CD14-positive monocyte (primary cell): Measurements from ENCODE around the gene HSPA12A. TPM values are rescaled to one million over a fixed set of nuclear protein-coding genes. Genes with fewer than 3 reads are reported as not detected.

Experiments used
- DNase-seq, 3 donors: peaks; one replicate each; pipeline ENCODE4 v3.0.0-alpha.2; 2011 to 2022
- H2AFZ ChIP-seq: 2 replicates; pipeline ENCODE4 v1.6.0; 2012; ENCODE audit warnings: mild to moderate bottlenecking, low read depth, low read length, inconsistent platforms; ENCODE audit not compliant: insufficient read depth, poor library complexity, severe bottlenecking
- H3K27ac ChIP-seq, 2 donors: 1 replicate in 1 of 2; 2 replicates in 1 of 2; pipeline ENCODE4 v1.5.1; 2012 to 2013; ENCODE audit warnings: low read length in 2 of 2, control low read depth in 1 of 2, inconsistent platforms in 1 of 2, low read depth in 1 of 2, mild to moderate bottlenecking in 1 of 2
- H3K27me3 ChIP-seq, 2 donors: one replicate each; pipeline versions ENCODE4 v1.6.0 to v1.6.1; 2011 to 2013; ENCODE audit warnings: low read length in 2 of 2; ENCODE audit not compliant: control insufficient read depth in 2 of 2, insufficient read depth in 2 of 2
- H3K36me3 ChIP-seq, 2 donors: replicated peaks in 1 of 2; 1 replicate in 1 of 2; 2 replicates in 1 of 2; pipeline versions ENCODE4 v1.5.1 to v1.6.1; 2012 to 2013; ENCODE audit warnings: low read length in 2 of 2, control low read depth in 1 of 2, inconsistent platforms in 1 of 2, mild to moderate bottlenecking in 1 of 2; ENCODE audit not compliant: insufficient read depth in 2 of 2, control insufficient read depth in 1 of 2
- H3K4me1 ChIP-seq, 2 donors: 1 replicate in 1 of 2; 2 replicates in 1 of 2; pipeline versions ENCODE4 v1.5.1 to v1.6.1; 2012 to 2013; ENCODE audit warnings: low read length in 2 of 2, control low read depth in 1 of 2, inconsistent platforms in 1 of 2, mild to moderate bottlenecking in 1 of 2, moderate library complexity in 1 of 2; ENCODE audit not compliant: insufficient read depth in 2 of 2, control insufficient read depth in 1 of 2
- H3K4me2 ChIP-seq: replicated peaks from 2 replicates; pipeline ENCODE3; 2012; ENCODE audit warnings: low read length, moderate library complexity, mild to moderate bottlenecking; ENCODE audit not compliant: poor library complexity, severe bottlenecking; ENCODE audit errors: extremely low read depth
- H3K4me3 ChIP-seq, 3 experiments: fragments of 200-600 bp in 1 of 3; sonication (generic) in 1 of 3; replicated peaks in 1 of 3; 1 replicate in 2 of 3; 2 replicates in 1 of 3; pipeline ENCODE4 v1.5.1; 2011 to 2013; ENCODE audit warnings: low read length in 3 of 3, mild to moderate bottlenecking in 3 of 3, control low read depth in 2 of 3, low read depth in 2 of 3, inconsistent platforms in 1 of 3, moderate library complexity in 1 of 3
- H3K79me2 ChIP-seq: 2 replicates; pipeline ENCODE4 v1.6.0; 2012; ENCODE audit warnings: mild to moderate bottlenecking, control low read depth, inconsistent platforms, low read length, moderate library complexity; ENCODE audit not compliant: insufficient read depth
- H3K9ac ChIP-seq: 2 replicates; pipeline ENCODE4 v1.6.0; 2017; ENCODE audit warnings: low read length, mild to moderate bottlenecking; ENCODE audit not compliant: insufficient read depth, poor library complexity, severe bottlenecking
- H3K9me3 ChIP-seq, 2 donors: replicated peaks in 1 of 2; 1 replicate in 1 of 2; 2 replicates in 1 of 2; pipeline versions ENCODE4 v1.5.1 to v1.6.1; 2012 to 2013; ENCODE audit warnings: low read length in 2 of 2, control low read depth in 1 of 2; ENCODE audit not compliant: control insufficient read depth in 1 of 2, insufficient read depth in 1 of 2
- H4K20me1 ChIP-seq: 2 replicates; pipeline ENCODE4 v1.6.0; 2012; ENCODE audit warnings: mild to moderate bottlenecking, low read length, control low read depth, moderate library complexity; ENCODE audit not compliant: insufficient read depth
- H3K27ac Mint-ChIP-seq, 7 donors: one replicate each; pipeline ENCODE4 v1.8.0; 2020; ENCODE audit warnings: mild to moderate bottlenecking in 7 of 7, mixed read lengths in 7 of 7, moderate library complexity in 6 of 7, inconsistent platforms in 2 of 7
- H3K27me3 Mint-ChIP-seq, 3 donors: one replicate each; pipeline ENCODE4 v1.8.0; 2021 to 2022; ENCODE audit warnings: low read depth in 3 of 3, mild to moderate bottlenecking in 3 of 3, mixed read lengths in 3 of 3, moderate library complexity in 3 of 3, inconsistent platforms in 1 of 3
- H3K36me3 Mint-ChIP-seq, 2 donors: one replicate each; pipeline ENCODE4 v1.8.0; 2020; ENCODE audit warnings: mixed read lengths in 2 of 2, inconsistent platforms in 1 of 2, mild to moderate bottlenecking in 1 of 2
- H3K4me1 Mint-ChIP-seq: one replicate; pipeline ENCODE4 v1.8.0; 2020; ENCODE audit warnings: mild to moderate bottlenecking, mixed read lengths
- H3K4me3 Mint-ChIP-seq, 2 donors: one replicate each; pipeline ENCODE4 v1.8.0; 2020; ENCODE audit warnings: mild to moderate bottlenecking in 2 of 2, mixed read lengths in 2 of 2, moderate library complexity in 1 of 2
- H3K9me3 Mint-ChIP-seq, 7 donors: one replicate each; pipeline ENCODE4 v1.8.0; 2020 to 2022; ENCODE audit warnings: mixed read lengths in 7 of 7, mild to moderate bottlenecking in 6 of 7, moderate library complexity in 6 of 7, inconsistent platforms in 2 of 7
- CTCF ChIP-seq: fragments of 200-600 bp; IDR thresholded peaks from one replicate; pipeline ENCODE4 v1.8.0; 2022; ENCODE audit warnings: antibody characterized with exemption, mild to moderate bottlenecking
- WGBS: methylation state at CpG from one replicate; pipeline ENCODE4 v1.1.5; 2013; ENCODE audit warnings: missing lambda C conversion rate; ENCODE audit not compliant: insufficient coverage; 5-methylcytosine and 5-hydroxymethylcytosine counted together
- intact Hi-C, 2 donors: fragments of 100-400 bp; cut with micrococcal nuclease; formaldehyde crosslinking; loops; one replicate each; pipeline versions ENCODE4 v1.15.0 to v1.15.1; 2023
- polyA plus RNA-seq, 3 donors: library from polyadenylated mRNA; depleted of rRNA in 1 of 3; unstranded in 2 of 3; stranded (reverse) in 1 of 3; fragments of 300-500 nt in 2 of 3; fragments of >200 nt in 1 of 3; fragmentation: Illumina TruSeq in 2 of 3; gene quantifications; 1 replicate in 2 of 3; 2 replicates in 1 of 3; pipeline ENCODE4 v1.2.3, GENCODE V29; 2012 to 2021

The HSPA12A gene
- polyA plus RNA-seq, 3 donors = 0.01 TPM; not detected in 2

- H2AFZ ChIP-seq = no peak overlapping the region
- H3K9ac ChIP-seq = no peak overlapping the region
- no peak overlapping the region for H3K4me2 ChIP-seq
- H3K4me3 ChIP-seq = no peak overlapping the region
- Mint-ChIP-seq H3K4me1 (no peaks in the 10 kb centered on the region), H3K36me3 (no peaks in the 10 kb centered on the region), H3K27ac (no peak overlapping the region), H3K9me3 (peaks cover 0 to 3% (median 0%) of the 10 kb centered on the region in 7 donors), H3K4me3 (peak overlapping the region in 1 of 2 donors; percentile 11), H3K27me3 (peaks cover 17 to 35% (median 18%) of the 10 kb centered on the region in 3 donors)
- TF ChIP-seq CTCF = no peak
- no peak overlapping the region for H3K27ac ChIP-seq
- H3K27me3 ChIP-seq = peaks cover 0 to 9% of the 10 kb centered on the region in 2 donors
- WGBS = 92% methylated on average over 5 of the region's 6 CpGs
- intact Hi-C loops = no loop called here
- no peak for DNase-seq
- no peaks in the 10 kb centered on the region for H3K36me3 ChIP-seq
- no peaks in the 10 kb centered on the region for H3K79me2 ChIP-seq
- no peaks in the 10 kb centered on the region for H4K20me1 ChIP-seq
- no peaks in the 10 kb centered on the region for H3K4me1 ChIP-seq
- H3K9me3 ChIP-seq = no peaks in the 10 kb centered on the region
Observed at GRCh38 chr10:116670706-116671105, 71.7 kb downstream of the HSPA12A start.

GRCh38 chr10:116669832-116670644 lies 72.3 kb downstream of the HSPA12A start:
- Histone ChIP-seq H3K9me3 (no peaks in the 10 kb centered on the region), H2AFZ (no peak overlapping the region), H3K27me3 (peaks cover 0 to 9% of the 10 kb centered on the region in 2 donors), H3K27ac (no peak overlapping the region), H3K36me3 (no peaks in the 10 kb centered on the region), H3K79me2 (no peaks in the 10 kb centered on the region), H3K4me2 (no peak overlapping the region), H3K4me1 (no peaks in the 10 kb centered on the region), H4K20me1 (no peaks in the 10 kb centered on the region), H3K9ac (no peak overlapping the region), H3K4me3 (no peak overlapping the region)
- Mint-ChIP-seq H3K4me1 (no peaks in the 10 kb centered on the region), H3K9me3 (peaks cover 0 to 3% (median 0%) of the 10 kb centered on the region in 7 donors), H3K27me3 (peaks cover 18 to 35% (median 20%) of the 10 kb centered on the region in 3 donors), H3K36me3 (no peaks in the 10 kb centered on the region), H3K27ac (no peak overlapping the region), H3K4me3 (peak overlapping the region in 1 of 2 donors; percentile 11)
- TF ChIP-seq CTCF = no peak
- DNase-seq = no peak
- intact Hi-C loops = no loop called here
- 30% methylated on average over 22 of the region's 41 CpGs for WGBS
